OCI-LY1 (cell line): ENCODE results near the gene ZFYVE28.

ENCODE experiments used
- CTCF ChIP-seq: fragments of 200-600 bp; sonication (generic), shearing (Covaris generic); IDR thresholded peaks from 2 replicates; pipeline ENCODE4 v1.5.1; 2017; ENCODE audit warnings: mild to moderate bottlenecking, antibody characterized with exemption, low read length, moderate library complexity, mixed read lengths
- EZH2 ChIP-seq: fragments of 200-600 bp; sonication (generic), shearing (Covaris generic); IDR thresholded peaks from 2 replicates; pipeline ENCODE4 v1.8.0; 2017; ENCODE audit warnings: borderline replicate concordance, mixed run types, mild to moderate bottlenecking, antibody characterized with exemption, low read length, moderate library complexity, mixed read lengths

GRCh38 chr4:2363951-2364653 is 54.3 kb downstream of the ZFYVE28 start:
- TF ChIP-seq CTCF (no peak), EZH2 (no peak)
